IMR-90 (cell line): ENCODE results near the gene DNM3.

Source experiments
- CEBPB ChIP-seq: IDR thresholded peaks from 2 replicates; pipeline ENCODE4 v1.6.1; 2012; ENCODE audit warnings: low read depth, low read length, improper control_type of control experiment
- CHD1 ChIP-seq: IDR thresholded peaks from 2 replicates; pipeline ENCODE4 v1.6.1; 2012; ENCODE audit warnings: low read depth, low read length, improper control_type of control experiment
- FOS ChIP-seq: fragments of 150-350 bp; IDR thresholded peaks from 2 replicates; pipeline ENCODE4 v1.6.1; 2016; ENCODE audit warnings: low read depth, low read length
- MAFK ChIP-seq: IDR thresholded peaks from 2 replicates; pipeline ENCODE4 v1.6.1; 2012; ENCODE audit warnings: low read depth, low read length, improper control_type of control experiment
- MAZ ChIP-seq: IDR thresholded peaks from 2 replicates; pipeline ENCODE4 v1.6.1; 2012; ENCODE audit warnings: low read depth, mild to moderate bottlenecking, low read length, improper control_type of control experiment, moderate library complexity, borderline replicate concordance
- MXI1 ChIP-seq: IDR thresholded peaks from 2 replicates; pipeline ENCODE4 v1.6.1; 2012; ENCODE audit warnings: low read depth, mild to moderate bottlenecking, low read length, moderate library complexity, borderline replicate concordance
- NFE2L2 ChIP-seq: fragments of 150-350 bp; IDR thresholded peaks from 2 replicates; pipeline ENCODE4 v1.6.1; 2016; ENCODE audit warnings: low read depth, mild to moderate bottlenecking, low read length
- POLR2A ChIP-seq: IDR thresholded peaks from 2 replicates; pipeline ENCODE4 v1.6.1; 2012; ENCODE audit warnings: mild to moderate bottlenecking, low read depth, low read length
- RAD21 ChIP-seq: IDR thresholded peaks from 2 replicates; pipeline ENCODE4 v1.6.1; 2012; ENCODE audit warnings: low read length, improper control_type of control experiment
- RCOR1 ChIP-seq: IDR thresholded peaks from 2 replicates; pipeline ENCODE4 v1.6.1; 2012; ENCODE audit warnings: mild to moderate bottlenecking, low read length, improper control_type of control experiment; ENCODE audit not compliant: insufficient replicate concordance
- RFX5 ChIP-seq: IDR thresholded peaks from 2 replicates; pipeline ENCODE4 v1.8.0; 2012; ENCODE audit warnings: low read depth, mild to moderate bottlenecking, low read length, moderate library complexity
- SMC3 ChIP-seq: fragments of 150-350 bp; IDR thresholded peaks from 2 replicates; pipeline ENCODE4 v1.6.1; 2016; ENCODE audit warnings: low read depth, mild to moderate bottlenecking, antibody characterized with exemption, low read length, moderate library complexity
- TF ChIP-seq, protein P1 (sequence below): conservative IDR thresholded peaks from 2 replicates; pipeline ENCODE4 v1.5.1; 2012; ENCODE audit warnings: mild to moderate bottlenecking, low read depth, low read length, improper control_type of control experiment
- TF ChIP-seq, protein P2 (sequence below): fragments of 150-350 bp; IDR thresholded peaks from 2 replicates; pipeline ENCODE4 v1.6.1; 2017; ENCODE audit warnings: mild to moderate bottlenecking, antibody characterized with exemption, low read length, low read depth

DNA sequence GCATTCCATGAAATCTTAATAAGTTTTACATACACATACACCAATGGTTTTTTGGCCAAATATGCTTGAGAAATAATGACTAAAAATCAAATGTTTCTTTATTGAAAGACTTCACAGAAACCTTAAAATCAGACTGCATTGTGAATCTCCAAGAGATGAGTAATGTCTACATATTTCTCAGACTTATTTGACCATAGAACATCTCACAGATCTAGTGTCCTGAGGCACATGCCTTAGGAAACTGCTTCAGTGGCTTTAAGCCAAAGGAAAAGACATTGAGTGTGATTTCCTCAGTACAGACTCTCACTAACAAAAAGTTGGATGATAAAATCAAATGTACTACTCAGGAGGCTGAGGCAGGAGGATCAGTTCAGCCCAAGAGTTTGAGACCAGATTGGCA lies 573.0 kb downstream of the DNM3 start:
- no peak for TF ChIP-seq POLR2A
- TF ChIP-seq, protein P1, sequence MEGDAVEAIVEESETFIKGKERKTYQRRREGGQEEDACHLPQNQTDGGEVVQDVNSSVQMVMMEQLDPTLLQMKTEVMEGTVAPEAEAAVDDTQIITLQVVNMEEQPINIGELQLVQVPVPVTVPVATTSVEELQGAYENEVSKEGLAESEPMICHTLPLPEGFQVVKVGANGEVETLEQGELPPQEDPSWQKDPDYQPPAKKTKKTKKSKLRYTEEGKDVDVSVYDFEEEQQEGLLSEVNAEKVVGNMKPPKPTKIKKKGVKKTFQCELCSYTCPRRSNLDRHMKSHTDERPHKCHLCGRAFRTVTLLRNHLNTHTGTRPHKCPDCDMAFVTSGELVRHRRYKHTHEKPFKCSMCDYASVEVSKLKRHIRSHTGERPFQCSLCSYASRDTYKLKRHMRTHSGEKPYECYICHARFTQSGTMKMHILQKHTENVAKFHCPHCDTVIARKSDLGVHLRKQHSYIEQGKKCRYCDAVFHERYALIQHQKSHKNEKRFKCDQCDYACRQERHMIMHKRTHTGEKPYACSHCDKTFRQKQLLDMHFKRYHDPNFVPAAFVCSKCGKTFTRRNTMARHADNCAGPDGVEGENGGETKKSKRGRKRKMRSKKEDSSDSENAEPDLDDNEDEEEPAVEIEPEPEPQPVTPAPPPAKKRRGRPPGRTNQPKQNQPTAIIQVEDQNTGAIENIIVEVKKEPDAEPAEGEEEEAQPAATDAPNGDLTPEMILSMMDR, result no peak
- TF ChIP-seq CHD1, result no peak
- no peak for TF ChIP-seq RAD21
- TF ChIP-seq MXI1, result no peak
- TF ChIP-seq NFE2L2, result no peak
- TF ChIP-seq MAZ, result no peak
- TF ChIP-seq RFX5, result no peak
- TF ChIP-seq FOS, result no peak
- TF ChIP-seq, protein P2, sequence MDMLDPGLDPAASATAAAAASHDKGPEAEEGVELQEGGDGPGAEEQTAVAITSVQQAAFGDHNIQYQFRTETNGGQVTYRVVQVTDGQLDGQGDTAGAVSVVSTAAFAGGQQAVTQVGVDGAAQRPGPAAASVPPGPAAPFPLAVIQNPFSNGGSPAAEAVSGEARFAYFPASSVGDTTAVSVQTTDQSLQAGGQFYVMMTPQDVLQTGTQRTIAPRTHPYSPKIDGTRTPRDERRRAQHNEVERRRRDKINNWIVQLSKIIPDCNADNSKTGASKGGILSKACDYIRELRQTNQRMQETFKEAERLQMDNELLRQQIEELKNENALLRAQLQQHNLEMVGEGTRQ, result no peak
- TF ChIP-seq SMC3, result no peak
- no peak for TF ChIP-seq MAFK
- no peak for TF ChIP-seq RCOR1
- no peak for TF ChIP-seq CEBPB
